MM.1S (cell line): ENCODE results near the gene ZBTB38.

Experiments
- CTCF ChIP-seq: fragments of 300-600 bp; sonication (generic); IDR thresholded peaks from 2 replicates; pipeline ENCODE4 v1.5.1; 2016; ENCODE audit warnings: antibody characterized with exemption, low read length, mixed read lengths
- EZH2 ChIP-seq: fragments of 300-600 bp; sonication (generic); optimal IDR thresholded peaks from 2 replicates; pipeline ENCODE3; 2017; ENCODE audit warnings: low read depth, mild to moderate bottlenecking, antibody characterized with exemption, low read length, mixed read lengths
- EZH2phosphoT487 ChIP-seq: fragments of 300-600 bp; sonication (generic); IDR thresholded peaks from 2 replicates; pipeline ENCODE4 v1.6.1; 2018; ENCODE audit warnings: antibody characterized with exemption, low read length

GRCh38 chr3:141320399-141321108 lies 47.8 kb upstream of the ZBTB38 start:
- TF ChIP-seq CTCF (no peak), EZH2 (no peak), EZH2phosphoT487 (no peak)
